HG02610 (cell line): ENCODE results near the gene CA9.

Source experiments
- ATAC-seq: cut with Tn5 transposase; IDR thresholded peaks from one replicate; pipeline ENCODE4 v1.9.1; 2021; ENCODE audit warnings: mild to moderate bottlenecking, moderate library complexity; ENCODE audit not compliant: unreplicated experiment

Gene CA9

DNA sequence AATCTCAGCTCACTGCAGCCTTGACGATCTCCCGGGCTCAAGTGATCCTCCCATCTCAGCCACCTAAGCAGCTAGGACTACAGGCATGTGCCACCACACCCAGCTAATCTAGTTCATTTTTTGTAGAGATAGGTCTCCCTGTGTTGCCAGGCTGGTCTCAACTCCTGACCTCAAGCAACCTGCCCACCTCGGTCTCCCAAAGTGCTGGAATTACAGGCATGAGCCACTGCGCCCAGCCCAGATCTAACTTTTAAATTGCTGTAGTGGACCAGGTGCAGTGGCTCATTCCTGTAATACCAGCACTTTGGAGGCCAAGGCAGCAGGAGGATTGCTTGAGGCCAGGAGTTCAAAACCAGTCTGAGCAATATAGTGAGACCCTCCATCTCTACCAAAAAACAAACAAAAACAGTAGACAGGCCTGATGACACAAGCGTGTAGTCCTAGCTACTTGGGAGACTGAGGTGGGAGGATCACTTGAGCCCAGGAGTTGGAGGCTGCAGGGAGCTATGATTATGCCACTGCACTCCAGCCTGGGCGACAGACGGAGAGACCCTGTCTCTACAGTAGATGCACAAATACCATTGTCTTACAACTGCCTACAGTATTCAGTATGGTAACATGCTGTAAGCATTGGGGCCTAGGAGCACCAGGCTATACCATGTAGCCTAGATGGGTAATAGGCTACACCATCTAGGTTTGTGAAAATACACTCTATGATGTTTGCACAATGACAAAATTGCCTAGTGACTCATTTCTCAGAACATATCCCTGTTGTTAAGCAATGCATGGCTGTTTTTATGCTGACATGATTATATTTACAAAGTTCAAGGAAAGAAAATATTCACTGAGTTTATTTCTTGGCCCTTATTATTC lies 21.5 kb upstream of the CA9 start:
- no peak for ATAC-seq

DNA sequence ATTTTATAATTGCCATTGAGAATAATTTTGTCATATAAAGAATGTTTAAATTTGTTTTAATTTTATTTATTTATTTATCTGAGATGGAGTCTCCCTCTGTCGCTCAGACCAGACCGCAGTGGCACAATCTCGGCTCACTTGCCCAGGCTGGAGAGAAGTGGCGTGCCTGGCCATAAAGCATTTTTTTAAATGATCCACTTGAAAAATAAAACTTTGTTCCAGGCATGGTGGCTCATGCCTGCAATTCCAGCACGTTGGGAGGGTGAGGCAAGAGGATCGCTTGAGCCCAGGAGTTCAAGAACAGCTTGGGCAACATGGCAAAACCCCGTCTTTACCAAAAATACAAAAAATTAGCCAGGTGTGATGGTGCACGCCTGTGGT lies 20.9 kb upstream of the CA9 start:
- ATAC-seq: no peak

DNA sequence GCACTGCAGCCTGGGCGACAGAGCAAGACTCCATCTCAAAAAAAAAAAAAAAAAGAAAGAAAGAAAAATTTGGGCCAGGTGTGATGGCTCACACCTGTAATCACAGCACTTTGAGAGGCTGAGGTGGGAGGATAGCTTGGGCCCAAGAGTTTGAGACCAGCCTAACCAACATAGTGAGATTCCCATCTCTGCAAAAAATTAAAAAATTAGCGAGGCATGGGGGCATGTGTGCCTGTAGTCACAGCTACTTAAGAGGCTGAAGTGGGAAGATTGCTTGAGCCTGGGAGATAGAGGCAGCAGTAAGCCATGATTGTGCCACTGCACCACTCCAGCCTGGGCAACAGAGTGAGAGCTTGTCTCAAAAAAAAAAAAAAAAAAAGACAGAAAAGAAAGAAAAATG lies 20.1 kb upstream of the CA9 start:
- no peak for ATAC-seq

DNA sequence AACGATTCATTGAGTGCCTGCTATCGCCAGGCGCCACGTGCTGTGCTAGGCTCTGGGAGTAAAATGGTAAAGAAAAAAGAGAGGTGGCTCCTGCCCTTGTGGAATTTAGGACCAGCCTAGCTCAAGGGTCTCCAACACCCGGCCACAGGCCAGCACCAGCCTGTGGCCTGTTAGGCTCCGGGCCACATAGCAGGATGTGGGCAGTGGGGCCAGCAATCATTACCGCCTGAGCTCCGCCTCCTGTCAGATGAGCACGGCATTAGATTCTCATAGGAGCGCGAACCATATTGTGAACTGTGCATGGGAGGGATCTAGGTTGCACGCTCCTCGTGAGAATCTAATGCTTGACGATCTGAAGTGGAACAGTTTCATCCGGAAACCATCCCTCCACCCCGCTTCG lies 17.4 kb upstream of the CA9 start:
- ATAC-seq: no peak

DNA sequence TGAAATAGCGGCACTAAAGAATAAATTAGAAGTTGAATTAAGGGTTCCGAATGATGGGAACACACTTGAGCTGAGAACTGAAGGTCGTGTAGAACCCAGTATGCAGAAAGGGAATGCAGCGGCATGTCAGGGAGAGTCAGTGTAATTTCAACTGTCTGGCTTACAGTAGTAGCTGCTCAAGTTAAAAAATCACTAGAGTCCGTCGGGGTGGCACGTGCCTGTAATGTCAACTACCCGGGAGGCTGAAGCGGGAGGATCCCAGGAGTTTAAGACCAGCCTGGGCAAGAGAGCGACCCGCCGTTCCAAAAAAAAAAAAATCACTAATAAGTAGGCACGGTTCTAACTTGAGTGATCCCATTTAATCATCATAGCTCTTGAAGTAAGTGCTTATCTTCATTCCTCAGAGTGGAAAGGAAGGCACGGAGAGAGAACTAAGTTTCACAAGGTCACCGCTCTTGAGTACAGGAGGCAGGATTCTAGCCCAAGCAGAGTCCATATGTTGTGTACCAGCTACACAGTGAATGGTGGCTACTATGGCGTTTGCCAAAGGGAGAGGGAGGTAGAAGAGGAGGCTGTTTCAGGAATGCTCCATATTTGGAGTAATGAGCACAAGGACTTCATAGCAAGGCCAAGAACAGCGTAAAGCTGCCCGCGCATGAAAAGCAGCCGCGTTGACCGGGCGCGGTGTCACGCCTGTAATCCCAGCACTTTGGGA lies 16.7 kb upstream of the CA9 start:
- ATAC-seq: no peak

- peak; percentile 86 for ATAC-seq
Observed at GRCh38 chr9:35657546-35658136, 16.1 kb upstream of the CA9 start, which contains the start of gene RMRP. Gene RMRP (minus strand): TSS chr9:35658019.

- ATAC-seq: peak; percentile 50
Observed at GRCh38 chr9:35658137-35658967, 15.4 kb upstream of the CA9 start, which contains the start of gene CCDC107. Gene CCDC107 (plus strand): TSS chr9:35658292. CDS start chr9:35658380, 88 bp downstream.

GRCh38 chr9:35658968-35659220 lies 14.8 kb upstream of the CA9 start:
- ATAC-seq: no peak

- ATAC-seq: no peak
Observed at GRCh38 chr9:35659340-35659739, 14.4 kb upstream of the CA9 start.

DNA sequence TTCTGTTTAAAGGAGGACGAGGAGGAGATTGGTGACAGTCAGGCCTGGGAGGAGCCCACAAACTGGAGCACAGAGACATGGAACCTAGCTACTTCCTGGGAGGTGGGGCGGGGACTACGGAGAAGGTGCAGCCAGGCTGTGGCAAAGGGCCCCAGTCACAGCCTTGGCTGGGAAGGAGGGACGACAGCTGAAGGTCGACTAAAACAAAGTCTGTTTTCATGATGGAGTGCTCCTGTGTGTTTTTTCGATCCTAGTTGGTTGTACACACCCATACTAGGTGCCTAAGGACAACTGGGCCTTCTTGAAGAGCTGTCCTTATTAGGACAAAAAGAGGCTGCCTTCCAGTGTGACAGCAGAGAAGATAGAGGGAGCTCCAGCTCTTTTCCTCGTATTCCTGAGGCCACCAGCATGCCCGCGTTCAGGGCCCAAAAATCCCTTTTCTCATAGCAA lies 12.7 kb upstream of the CA9 start:
- ATAC-seq: no peak

DNA sequence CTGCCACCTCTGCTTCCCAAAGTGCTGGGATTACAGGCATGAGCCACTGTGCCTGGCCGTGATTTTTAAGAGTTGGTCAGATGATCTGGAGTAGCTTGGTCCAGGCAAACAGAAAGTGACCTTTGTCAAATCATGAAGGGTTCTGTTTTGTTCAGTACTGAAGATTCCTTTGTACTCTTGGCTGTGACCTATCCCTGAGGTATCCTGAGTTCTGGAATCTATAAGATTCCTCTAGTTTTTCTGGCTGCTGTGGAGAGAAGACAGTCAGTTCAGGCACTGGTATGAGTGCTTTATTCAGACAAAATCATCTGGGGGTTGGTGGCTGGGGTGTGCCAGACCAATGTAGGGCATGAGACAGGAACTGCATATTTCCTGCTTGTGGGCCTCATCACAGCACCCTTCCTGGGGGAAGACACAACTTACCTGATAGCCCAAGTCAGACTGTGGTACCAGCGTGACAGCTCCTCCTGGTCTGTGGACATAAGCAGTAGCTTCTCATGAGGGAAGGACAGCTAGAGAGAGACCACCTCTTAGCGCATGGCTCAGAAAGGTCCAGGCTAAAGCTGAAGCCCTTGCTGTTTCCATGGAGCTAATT lies 11.9 kb upstream of the CA9 start:
- no peak for ATAC-seq

- no peak for ATAC-seq
Observed at GRCh38 chr9:35662437-35662836, 11.3 kb upstream of the CA9 start.

DNA sequence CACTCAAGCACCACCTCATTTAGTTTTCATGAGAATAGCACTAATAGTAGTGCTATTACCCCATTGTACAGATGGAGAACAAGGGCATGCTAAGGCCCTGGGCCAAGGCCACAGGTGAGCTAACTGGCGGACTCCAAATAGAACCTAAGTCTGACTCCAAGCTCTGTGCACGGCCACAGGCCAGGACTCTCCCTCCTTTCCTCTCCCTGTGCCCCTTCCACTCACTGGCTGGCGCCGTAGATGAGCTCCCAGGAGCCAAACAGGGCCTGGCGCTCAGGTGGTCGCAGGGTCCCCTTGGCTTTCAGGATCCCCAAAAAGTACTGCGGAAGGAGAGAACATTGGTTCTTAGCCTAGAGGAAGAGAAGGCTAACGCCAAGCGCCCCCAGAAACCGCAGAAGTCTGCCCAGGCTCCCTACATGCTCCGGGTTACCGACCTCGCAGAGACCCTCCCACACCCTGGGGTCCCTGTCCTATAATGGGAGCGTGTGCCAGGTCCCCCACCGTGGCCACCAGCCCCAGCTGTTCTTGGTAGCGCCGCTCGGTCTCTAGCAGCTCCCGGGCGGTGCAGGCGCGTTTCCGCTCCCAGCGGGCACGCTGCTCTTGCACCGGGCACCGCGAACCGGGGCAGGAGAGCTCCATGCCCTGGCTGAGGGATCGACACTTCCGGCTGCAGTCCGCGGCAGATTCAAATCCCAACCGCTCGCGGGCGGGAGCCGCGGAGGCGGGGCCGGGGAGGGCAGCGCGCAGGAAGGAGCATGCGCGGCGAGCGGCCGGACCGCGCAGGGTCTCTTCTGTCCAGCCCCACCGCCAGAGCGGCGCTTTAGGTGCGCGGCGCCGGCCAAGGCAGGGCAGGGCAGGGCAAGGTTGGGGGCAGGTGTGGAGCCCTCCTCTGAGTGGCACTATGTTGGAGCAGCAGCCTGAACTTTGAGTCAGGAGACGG lies 8.9 kb upstream of the CA9 start, which contains the start of gene ARHGEF39:
TSS of gene ARHGEF39 (minus strand) at position 665 of the 940 bp plus-strand sequence. CDS start at position 639, 26 bp downstream.
- ATAC-seq: peak; percentile 66

DNA sequence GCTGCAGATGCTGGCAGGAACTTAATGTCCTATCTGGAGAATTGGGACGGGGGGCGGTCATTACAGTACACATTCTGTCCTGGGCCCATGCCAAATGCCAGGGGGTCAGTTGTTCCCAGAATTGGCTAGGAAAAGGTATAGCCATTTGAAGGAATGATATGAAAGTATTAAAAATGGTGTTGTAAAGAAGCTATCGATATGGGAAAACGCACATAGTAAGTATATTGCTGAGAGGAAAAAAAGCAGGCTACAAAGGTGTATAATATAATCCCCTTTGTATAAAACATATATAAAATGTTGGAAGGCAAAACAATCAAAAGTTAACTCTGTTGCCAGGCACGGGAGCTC lies 8.3 kb upstream of the CA9 start:
- ATAC-seq: no peak

DNA sequence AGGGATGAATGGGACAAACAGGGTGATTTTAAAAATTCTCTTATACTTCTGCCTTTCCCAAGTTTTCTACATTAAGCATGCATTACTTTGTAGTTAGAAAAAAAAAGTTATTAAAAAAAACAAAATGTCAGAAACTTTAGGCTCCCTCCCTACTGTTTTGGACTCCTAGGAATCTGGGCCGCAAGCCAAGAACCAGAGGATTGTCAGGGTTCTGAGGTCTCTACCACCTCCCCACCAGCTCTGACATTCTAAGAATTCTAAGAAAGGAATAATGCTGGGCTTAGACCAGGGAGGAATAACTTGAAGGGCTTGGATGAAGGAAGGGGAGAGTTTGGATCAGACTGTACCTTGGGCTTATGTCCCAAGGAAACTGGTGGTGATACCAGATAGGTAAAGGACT lies 7.7 kb upstream of the CA9 start:
- no peak for ATAC-seq

DNA sequence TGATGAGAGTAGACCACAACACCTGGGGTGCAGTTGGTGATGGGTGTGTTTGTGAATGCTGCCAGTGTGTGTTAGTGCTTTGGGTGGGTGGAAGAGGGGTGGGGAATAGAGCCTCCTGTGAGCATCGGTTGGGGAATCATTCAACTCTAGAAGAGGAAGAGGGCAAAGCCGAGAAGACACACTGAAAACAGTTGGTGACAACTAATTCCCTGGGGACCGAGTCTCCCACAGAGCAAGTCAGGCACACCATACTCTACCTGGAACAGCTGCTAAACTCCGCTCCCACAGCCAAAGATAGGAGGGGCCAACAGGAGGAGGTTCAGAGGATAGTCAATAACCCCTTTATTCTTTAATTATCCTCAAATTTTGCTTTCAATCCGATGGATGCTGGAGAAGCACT lies 7.2 kb upstream of the CA9 start:
- no peak for ATAC-seq

DNA sequence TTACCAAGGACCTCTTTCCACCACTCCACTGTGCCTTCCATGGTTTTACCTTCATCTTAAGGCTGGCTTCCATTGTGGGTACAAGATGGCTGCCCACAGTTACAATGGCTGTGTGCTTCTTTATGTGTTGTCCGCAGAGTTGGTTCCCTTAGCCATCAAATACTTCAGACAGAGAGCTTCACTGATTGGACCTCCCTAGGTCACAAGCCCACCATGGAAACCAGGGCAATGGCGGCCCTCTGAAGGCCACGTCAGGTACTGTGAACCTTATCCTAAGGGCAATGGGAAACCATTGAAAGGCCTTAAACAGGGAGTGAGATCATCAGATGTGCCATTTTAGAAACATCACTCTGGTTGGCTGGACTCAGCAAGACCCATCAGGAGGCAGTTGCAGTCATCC lies 5.8 kb upstream of the CA9 start:
- no peak for ATAC-seq

- ATAC-seq: no peak
Observed at GRCh38 chr9:35669331-35670145, 4.2 kb upstream of the CA9 start.

DNA sequence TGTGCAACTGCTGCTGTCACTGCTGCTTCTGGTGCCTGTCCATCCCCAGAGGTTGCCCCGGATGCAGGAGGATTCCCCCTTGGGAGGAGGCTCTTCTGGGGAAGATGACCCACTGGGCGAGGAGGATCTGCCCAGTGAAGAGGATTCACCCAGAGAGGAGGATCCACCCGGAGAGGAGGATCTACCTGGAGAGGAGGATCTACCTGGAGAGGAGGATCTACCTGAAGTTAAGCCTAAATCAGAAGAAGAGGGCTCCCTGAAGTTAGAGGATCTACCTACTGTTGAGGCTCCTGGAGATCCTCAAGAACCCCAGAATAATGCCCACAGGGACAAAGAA lies 265 bp downstream of the CA9 start:
- no peak for ATAC-seq
